Muscle layer of duodenum (tissue), 2 donors: Measurements from ENCODE around the gene C2orf49.

Experiments used
- H3K27ac ChIP-seq: one replicate; pipeline ENCODE4 v1.7.0; 2013; ENCODE audit warnings: mild to moderate bottlenecking, low read length
- H3K27me3 ChIP-seq: one replicate; pipeline ENCODE4 v1.7.0; 2013; ENCODE audit warnings: low read depth, mild to moderate bottlenecking, control low read depth, low read length
- H3K36me3 ChIP-seq, 2 donors: one replicate each; pipeline ENCODE4 v1.7.0; 2013; ENCODE audit warnings: low read length in 2 of 2, control low read depth in 1 of 2, mild to moderate bottlenecking in 1 of 2; ENCODE audit not compliant: insufficient read depth in 2 of 2, control insufficient read depth in 1 of 2
- H3K4me1 ChIP-seq, 2 donors: one replicate each; pipeline ENCODE4 v1.7.0; 2013; ENCODE audit warnings: low read length in 2 of 2, mild to moderate bottlenecking in 2 of 2, control low read depth in 1 of 2, moderate library complexity in 1 of 2; ENCODE audit not compliant: insufficient read depth in 2 of 2, control insufficient read depth in 1 of 2
- H3K4me3 ChIP-seq, 2 donors: one replicate each; pipeline ENCODE4 v1.7.0; 2013; ENCODE audit warnings: low read length in 2 of 2, low read depth in 1 of 2, mild to moderate bottlenecking in 1 of 2
- H3K9me3 ChIP-seq, 2 donors: one replicate each; pipeline ENCODE4 v1.7.0; 2013; ENCODE audit warnings: low read length in 2 of 2, control low read depth in 1 of 2, mild to moderate bottlenecking in 1 of 2; ENCODE audit not compliant: control insufficient read depth in 1 of 2
- donor health status: healthy.

Gene C2orf49

DNA sequence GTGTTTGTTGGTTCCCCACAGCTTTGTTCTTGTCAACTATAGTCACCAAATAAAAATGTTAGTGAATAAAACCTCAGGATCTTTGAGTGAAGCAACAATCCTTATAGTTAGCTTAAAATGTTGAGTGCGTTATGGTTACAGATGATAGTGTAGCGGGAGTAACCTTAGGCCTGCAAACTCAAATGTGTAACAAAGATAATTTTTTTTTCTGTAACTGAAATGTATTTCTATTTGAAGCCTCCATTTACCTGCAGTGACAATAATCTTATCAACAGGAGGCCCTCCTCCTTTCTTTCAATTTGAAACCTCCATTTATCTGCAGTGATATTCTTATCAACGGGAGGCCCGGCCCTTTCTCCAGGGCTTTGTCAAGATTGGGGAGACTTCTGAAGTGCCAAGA is 3.1 kb upstream of the C2orf49 start:
- Histone ChIP-seq H3K4me3 (no peak overlapping the region), H3K4me1 (peaks cover 0 to 28% of the 10 kb centered on the region in 2 donors), H3K27ac (no peak overlapping the region), H3K36me3 (no peaks in the 10 kb centered on the region), H3K9me3 (no peaks in the 10 kb centered on the region), H3K27me3 (no peaks in the 10 kb centered on the region)

DNA sequence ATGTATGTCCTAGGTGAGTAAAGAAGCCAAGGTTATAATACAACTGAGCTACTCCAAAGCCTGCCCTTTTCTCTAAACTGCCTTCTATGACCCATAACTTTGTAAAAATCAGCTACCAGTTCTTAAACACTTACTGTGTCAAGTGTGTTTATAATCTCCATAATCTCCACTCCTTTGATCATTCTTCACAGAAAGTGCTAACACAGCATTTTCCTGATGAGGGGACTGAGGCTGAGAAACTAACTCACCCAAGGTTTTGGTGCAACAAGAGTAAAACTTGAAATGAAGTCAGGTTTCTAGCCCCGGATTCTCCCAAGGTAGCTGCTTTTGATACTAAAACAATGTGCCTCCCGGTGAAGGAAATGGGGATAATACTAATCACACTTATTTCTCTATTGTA is 1.9 kb upstream of the C2orf49 start:
- H3K27ac ChIP-seq: no peak overlapping the region
- peaks cover 0 to 5% of the 10 kb centered on the region in 2 donors for H3K36me3 ChIP-seq

DNA sequence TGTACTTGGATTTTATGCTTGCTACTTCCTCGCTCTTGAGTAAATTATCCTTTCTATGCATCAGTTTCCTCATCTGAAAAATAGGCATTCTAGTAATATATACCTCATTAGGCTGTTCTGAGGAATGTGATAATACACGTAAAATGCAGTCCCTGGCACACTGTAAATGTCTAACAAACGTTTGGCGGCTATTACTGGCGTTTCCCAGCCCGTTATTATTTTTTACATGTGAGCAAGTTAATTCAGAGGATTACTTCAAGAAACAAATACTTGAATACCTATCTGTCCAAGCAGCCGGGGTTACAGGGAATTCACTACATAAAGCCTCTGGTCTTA is 586 bp upstream of the C2orf49 start:
- H3K27me3 ChIP-seq: no peaks in the 10 kb centered on the region
- peak overlapping the region; percentile 96 for H3K27ac ChIP-seq
- no peaks in the 10 kb centered on the region for H3K9me3 ChIP-seq
- peaks cover 0 to 26% of the 10 kb centered on the region in 2 donors for H3K4me1 ChIP-seq
- peak overlapping the region; percentile 76 to 94 for H3K4me3 ChIP-seq
- H3K36me3 ChIP-seq: peaks cover 11 to 17% of the 10 kb centered on the region in 2 donors

More for the DNA sequence above, 1.9 kb upstream of the C2orf49 start:
- H3K4me1 ChIP-seq: peaks cover 0 to 26% of the 10 kb centered on the region in 2 donors
- no peaks in the 10 kb centered on the region for H3K27me3 ChIP-seq
- no peak overlapping the region for H3K4me3 ChIP-seq
- H3K9me3 ChIP-seq: no peaks in the 10 kb centered on the region

DNA sequence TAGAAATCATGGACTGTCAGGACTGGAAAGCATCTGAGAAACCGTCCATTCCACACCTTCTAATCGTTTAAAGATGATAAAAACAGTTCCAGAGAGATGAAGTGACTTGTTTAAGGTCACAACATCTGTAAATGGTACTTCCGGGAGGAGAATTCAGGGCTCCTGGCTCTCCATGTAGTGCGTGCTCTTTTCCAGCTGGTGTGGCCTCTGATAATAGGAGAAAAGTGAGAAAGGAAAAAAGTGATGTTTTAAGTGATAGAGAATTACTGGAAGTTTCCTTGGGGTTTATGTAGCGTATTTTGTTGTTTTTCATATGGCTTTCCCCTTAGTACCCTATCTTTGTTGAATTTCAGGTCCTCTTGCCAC is 663 bp downstream of the C2orf49 start:
- Histone ChIP-seq H3K4me3 (peak overlapping the region; percentile 76 to 94), H3K27me3 (no peaks in the 10 kb centered on the region), H3K4me1 (peaks cover 0 to 26% of the 10 kb centered on the region in 2 donors), H3K9me3 (no peaks in the 10 kb centered on the region), H3K27ac (peak overlapping the region; percentile 78), H3K36me3 (peaks cover 22 to 28% of the 10 kb centered on the region in 2 donors)

DNA sequence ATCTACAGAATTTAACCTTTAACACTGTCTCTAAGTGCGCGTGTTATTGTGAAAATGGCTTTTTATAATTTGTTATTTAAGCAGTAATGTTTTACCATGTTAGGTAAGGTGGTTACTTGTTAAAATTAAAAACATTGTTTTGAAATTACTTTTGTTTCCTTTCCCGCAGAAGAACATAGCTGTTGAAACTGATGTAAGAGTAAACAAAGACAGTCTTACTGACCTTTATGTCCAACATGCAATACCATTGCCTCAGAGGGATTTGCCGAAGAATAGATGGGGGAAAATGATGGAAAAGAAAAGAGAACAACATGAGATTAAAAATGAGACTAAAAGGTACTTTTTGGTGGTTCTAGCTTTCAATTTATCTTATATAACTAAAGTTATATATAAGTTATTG is 2.1 kb downstream of the C2orf49 start:
- H3K9me3 ChIP-seq: no peaks in the 10 kb centered on the region
- no peak overlapping the region for H3K27ac ChIP-seq
- H3K27me3 ChIP-seq: no peaks in the 10 kb centered on the region
- peaks cover 27 to 34% of the 10 kb centered on the region in 2 donors for H3K36me3 ChIP-seq
- peaks cover 0 to 26% of the 10 kb centered on the region in 2 donors for H3K4me1 ChIP-seq
- H3K4me3 ChIP-seq: no peak overlapping the region

DNA sequence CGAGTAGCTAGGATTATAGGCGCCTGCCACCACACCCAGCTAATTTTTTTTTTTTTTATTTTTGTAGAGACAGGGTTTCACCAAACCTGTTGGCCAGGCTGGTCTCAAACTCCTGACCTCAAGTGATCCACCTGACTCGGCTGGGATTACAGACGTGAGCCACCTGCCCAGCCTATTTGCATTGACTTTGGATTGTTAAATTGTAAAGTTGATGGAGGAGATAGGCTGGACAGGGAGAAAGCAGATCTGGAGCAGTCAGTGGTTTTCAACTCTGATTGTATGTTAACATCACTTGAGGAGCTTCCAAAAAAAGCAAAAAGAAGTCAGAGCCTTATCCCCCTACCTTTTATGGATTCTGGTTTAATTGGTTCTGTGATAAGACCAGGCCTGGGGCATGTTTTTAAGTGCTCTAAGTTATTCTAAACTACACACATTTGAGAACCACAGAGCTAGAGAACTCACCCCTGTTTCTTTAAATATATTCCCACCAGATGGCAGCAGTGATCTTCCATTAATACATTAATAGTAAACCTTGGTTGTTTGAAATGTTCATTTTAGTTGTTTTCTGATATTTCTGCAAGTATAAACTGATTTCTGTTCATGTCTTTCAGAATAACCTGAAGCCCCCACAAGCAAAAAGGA is 7.5 kb downstream of the C2orf49 start:
- Histone ChIP-seq H3K36me3 (peaks cover 58 to 79% of the 10 kb centered on the region in 2 donors), H3K4me3 (no peak overlapping the region), H3K27ac (no peak overlapping the region), H3K9me3 (no peaks in the 10 kb centered on the region), H3K4me1 (no peaks in the 10 kb centered on the region), H3K27me3 (no peaks in the 10 kb centered on the region)

DNA sequence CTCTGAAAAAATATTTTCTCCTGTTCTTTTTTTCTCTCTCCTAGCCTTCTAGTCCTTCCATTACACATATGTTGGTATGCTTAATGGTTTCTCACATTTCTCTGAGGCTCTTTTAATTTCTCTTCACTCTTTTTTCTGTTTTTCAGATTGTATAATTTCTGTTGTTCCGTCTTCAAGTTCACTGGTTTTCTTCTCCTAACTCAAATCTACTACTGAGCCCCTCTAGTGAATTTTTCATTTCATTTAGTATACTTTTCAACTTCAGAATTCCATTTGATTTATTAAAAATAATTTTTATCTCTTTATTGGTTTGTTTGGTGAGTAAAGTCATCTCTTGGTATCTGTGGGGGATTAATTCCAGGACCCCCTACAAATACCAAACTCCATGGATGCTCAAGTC is 19.8 kb downstream of the C2orf49 start:
- Histone ChIP-seq H3K27ac (no peak overlapping the region), H3K36me3 (peaks cover 47 to 65% of the 10 kb centered on the region in 2 donors), H3K27me3 (no peaks in the 10 kb centered on the region), H3K4me3 (no peak overlapping the region), H3K9me3 (peaks cover 0 to 7% of the 10 kb centered on the region in 2 donors), H3K4me1 (peaks cover 0 to 3% of the 10 kb centered on the region in 2 donors)

DNA sequence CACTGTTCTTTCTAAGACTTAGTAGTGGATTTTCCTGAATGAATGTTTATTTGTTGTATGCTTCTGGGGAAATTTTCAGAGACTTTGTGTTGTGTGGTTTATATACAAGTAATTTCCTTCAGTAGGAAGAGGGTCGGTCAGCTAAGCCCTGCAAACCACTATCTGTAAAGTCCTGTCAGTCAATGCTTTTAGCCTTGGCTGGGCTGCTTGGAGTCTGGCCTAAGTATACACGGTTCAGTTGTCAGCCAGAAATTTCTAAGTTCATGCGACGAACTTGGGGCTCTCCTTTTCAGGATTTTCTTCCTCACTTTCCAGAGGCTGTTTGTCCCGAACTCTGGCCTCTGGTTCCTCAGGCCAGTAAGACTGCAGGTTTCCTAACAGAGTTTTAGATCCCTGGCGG is 21.3 kb downstream of the C2orf49 start:
- peaks cover 58 to 73% of the 10 kb centered on the region in 2 donors for H3K36me3 ChIP-seq
- peaks cover 0 to 7% of the 10 kb centered on the region in 2 donors for H3K9me3 ChIP-seq
- no peaks in the 10 kb centered on the region for H3K27me3 ChIP-seq
- peaks cover 0 to 3% of the 10 kb centered on the region in 2 donors for H3K4me1 ChIP-seq
- no peak overlapping the region for H3K27ac ChIP-seq
- no peak overlapping the region for H3K4me3 ChIP-seq

DNA sequence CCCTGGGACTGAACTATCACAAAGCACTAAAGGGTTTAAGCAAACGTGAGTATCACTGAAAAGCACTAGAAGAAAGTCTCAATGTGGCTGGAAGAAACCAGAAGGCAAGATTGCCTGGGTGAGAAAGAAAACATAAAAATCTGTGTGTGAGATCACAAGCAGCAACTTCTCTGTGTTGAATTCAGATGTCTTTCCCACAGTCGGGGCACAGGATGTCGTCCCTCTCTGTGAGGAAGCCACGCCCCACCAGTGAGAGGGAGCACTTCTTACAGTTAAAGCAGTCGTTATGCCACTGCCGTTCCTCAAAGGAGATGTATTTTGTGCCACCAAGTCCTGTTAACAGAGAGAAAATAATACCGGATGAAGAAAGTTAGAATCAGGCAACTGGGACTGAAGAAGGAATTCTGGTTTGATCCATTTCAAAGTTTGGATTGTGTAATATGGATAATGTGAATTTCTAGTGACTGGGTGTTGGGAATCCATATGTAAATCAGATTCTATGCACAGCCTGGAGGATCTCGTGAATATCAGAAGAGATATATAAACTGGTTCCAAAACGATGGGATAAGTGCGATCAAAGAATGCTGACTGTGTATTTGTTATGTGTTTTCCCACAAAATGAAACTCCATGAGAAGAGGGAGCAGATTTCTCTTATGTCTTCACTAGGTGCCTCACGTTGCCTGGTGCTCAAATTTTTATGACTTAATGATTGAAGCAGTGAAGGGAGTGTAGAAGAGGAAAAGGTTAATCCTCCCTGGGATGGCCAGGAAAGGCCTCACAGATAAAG is 24.0 kb downstream of the C2orf49 start:
- Histone ChIP-seq H3K9me3 (peaks cover 0 to 7% of the 10 kb centered on the region in 2 donors), H3K4me3 (no peak overlapping the region), H3K4me1 (peaks cover 0 to 3% of the 10 kb centered on the region in 2 donors), H3K27ac (no peak overlapping the region), H3K27me3 (no peaks in the 10 kb centered on the region), H3K36me3 (peaks cover 61 to 62% of the 10 kb centered on the region in 2 donors)

DNA sequence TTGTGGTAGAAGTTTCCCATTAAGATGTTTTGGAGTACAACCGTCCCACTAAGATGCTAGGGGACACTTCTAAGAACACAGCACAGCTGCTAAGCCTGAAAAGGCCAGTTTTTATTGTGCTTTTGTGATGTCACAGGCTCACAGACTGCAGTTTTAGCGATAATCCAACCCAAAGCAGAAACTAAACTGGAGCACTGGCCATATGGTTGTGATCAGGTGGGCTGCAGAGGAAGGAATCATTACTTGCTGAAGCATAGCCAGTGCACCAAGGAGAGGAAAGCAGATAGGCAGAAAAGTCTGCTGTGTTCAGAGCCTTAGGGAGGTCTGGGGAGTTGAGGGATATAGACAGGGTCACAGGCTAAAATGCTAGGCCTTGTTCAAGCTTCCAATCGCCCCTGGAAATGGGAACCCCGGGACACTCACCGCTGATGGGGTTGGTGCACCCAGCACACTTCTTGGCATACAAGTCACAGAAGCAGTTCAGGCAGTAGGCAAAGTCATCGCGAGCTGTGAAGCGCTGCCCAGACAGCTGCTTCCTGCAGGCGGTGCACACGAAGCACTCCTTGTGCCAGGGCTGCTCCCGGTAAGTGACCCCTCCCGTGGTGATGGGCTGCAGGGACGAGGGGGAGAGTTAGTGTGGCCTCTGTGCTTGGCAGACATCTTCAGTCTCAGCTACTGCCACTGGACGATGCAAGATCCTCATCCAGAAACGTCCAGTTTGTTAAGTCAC is 25.7 kb downstream of the C2orf49 start:
- H3K4me3 ChIP-seq: no peak overlapping the region
- no peak overlapping the region for H3K27ac ChIP-seq
- no peaks in the 10 kb centered on the region for H3K9me3 ChIP-seq
- H3K27me3 ChIP-seq: no peaks in the 10 kb centered on the region
- peaks cover 53 to 62% of the 10 kb centered on the region in 2 donors for H3K36me3 ChIP-seq
- peaks cover 0 to 3% of the 10 kb centered on the region in 2 donors for H3K4me1 ChIP-seq

DNA sequence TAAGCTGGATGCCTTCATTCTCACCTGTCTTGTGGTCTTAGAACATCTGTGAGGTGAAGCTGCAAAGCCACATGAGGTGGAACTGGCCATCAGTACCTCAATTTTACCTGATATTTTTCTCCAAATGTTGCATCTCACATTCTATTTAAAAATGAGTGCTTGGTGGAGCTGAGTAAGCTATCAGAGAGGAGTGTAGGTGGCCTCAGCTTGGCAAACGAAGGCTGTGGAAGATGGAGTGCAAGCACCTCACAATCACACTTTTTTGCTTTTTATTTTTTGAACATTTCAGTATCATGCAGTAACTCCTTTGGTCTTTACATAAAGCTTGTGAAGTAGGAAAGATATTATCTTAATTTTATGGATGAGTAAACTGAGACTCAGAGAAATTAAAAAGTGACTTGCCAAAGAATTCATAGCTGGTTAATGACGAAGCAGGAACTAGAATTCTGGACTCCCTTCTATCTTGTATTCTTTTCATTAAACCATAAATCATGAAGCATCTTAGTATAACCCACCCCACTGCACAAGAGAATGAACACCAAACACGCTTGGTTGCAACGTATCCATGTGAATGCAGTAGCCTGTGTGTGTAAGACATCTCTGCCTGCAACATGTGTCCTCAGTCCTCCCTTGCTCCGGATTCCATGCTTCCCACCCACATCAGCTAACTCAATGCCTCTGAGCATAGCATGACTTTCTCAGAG is 27.2 kb downstream of the C2orf49 start:
- Histone ChIP-seq H3K27ac (no peak overlapping the region), H3K4me3 (no peak overlapping the region), H3K9me3 (no peaks in the 10 kb centered on the region), H3K36me3 (peaks cover 39 to 51% of the 10 kb centered on the region in 2 donors), H3K27me3 (no peaks in the 10 kb centered on the region), H3K4me1 (no peaks in the 10 kb centered on the region)
